Bone marrow (tissue), 2 donors: Measurements from ENCODE around the gene MXRA8.

Source experiments
- DNase-seq, 2 donors: peaks; one replicate each; lab custom pipeline; 2025; lab: John Stamatoyannopoulos, UW

Gene MXRA8

GRCh38 chr1:1307261-1307922, 51.0 kb downstream of the MXRA8 start:
- DNase-seq = no peak

GRCh38 chr1:1306661-1307260, 51.6 kb downstream of the MXRA8 start:
- no peak for DNase-seq

GRCh38 chr1:1306070-1306660, 52.2 kb downstream of the MXRA8 start:
- DNase-seq = no peak

- peak; percentile 49 to 68 for DNase-seq
These were observed 52.9 kb downstream of the MXRA8 start for GRCh38 chr1:1305300-1306069.

- DNase-seq = no peak
These were observed 53.7 kb downstream of the MXRA8 start for GRCh38 chr1:1304331-1305299.

- no peak for DNase-seq
These were observed 54.6 kb downstream of the MXRA8 start for GRCh38 chr1:1303736-1304135.

GRCh38 chr1:1302951-1303509, 55.3 kb downstream of the MXRA8 start:
- DNase-seq = no peak
